Stimulated activated CD8-positive, alpha-beta memory T cell treated with anti-CD3 and anti-CD28 coated beads, Interleukin-12 subunit alpha, Interleukin-12 subunit beta, amount 100 ng/mL, for 4 hours (primary cell): Measurements from ENCODE around the gene CCN6.
"Not testable (repeated sequence)": the region's sequence is repeated elsewhere in the genome, so short reads cannot be mapped to it uniquely, and the experiment has no call there.

ENCODE experiments used
- DNase-seq: peaks from one replicate; pipeline ENCODE4 v3.0.0-alpha.2; 2020; ENCODE audit warnings: low read depth

CCN6 gene

GRCh38 chr6:112051251-112051740 is 2.6 kb upstream of the CCN6 start:
- DNase-seq: not testable (repeated sequence)

- no peak for DNase-seq
Observed at GRCh38 chr6:112054555-112055190, 769 bp downstream of the CCN6 start.

GRCh38 chr6:112058243-112059032 is 4.5 kb downstream of the CCN6 start:
- DNase-seq: no peak

- DNase-seq: no peak
Observed at GRCh38 chr6:112061605-112062004, 7.7 kb downstream of the CCN6 start.

GRCh38 chr6:112062966-112063365 is 9.1 kb downstream of the CCN6 start:
- DNase-seq: no peak

- no peak for DNase-seq
Observed at GRCh38 chr6:112065426-112065986, 11.6 kb downstream of the CCN6 start.

GRCh38 chr6:112066606-112067005 is 12.7 kb downstream of the CCN6 start:
- DNase-seq: no peak

GRCh38 chr6:112081569-112081968 is 27.7 kb downstream of the CCN6 start:
- no peak for DNase-seq

GRCh38 chr6:112085286-112086065 is 31.6 kb downstream of the CCN6 start:
- no peak for DNase-seq

- no peak for DNase-seq
Observed at GRCh38 chr6:112086744-112087135, 32.8 kb downstream of the CCN6 start.

GRCh38 chr6:112087136-112087911 is 33.4 kb downstream of the CCN6 start, which contains the start of the genes FAM229B and TUBE1:
Gene FAM229B, plus strand, starts transcription at chr6:112087591. Its CDS starts 11,693 bp downstream, at chr6:112099284.
Gene TUBE1, minus strand, starts transcription at chr6:112087482. Its CDS starts 48 bp downstream, at chr6:112087434.
- peak; percentile 79 for DNase-seq

GRCh38 chr6:112087916-112088315 is 34.0 kb downstream of the CCN6 start:
- no peak for DNase-seq

GRCh38 chr6:112096901-112097300 is 43.0 kb downstream of the CCN6 start:
- DNase-seq: no peak

GRCh38 chr6:112100561-112100960 is 46.7 kb downstream of the CCN6 start:
- DNase-seq: no peak

GRCh38 chr6:112106026-112106425 is 52.1 kb downstream of the CCN6 start:
- DNase-seq: not testable (repeated sequence)

GRCh38 chr6:112106562-112106961 is 52.7 kb downstream of the CCN6 start:
- DNase-seq: no peak

GRCh38 chr6:112109262-112109661 is 55.4 kb downstream of the CCN6 start:
- DNase-seq: no peak

GRCh38 chr6:112113431-112113830 is 59.5 kb downstream of the CCN6 start:
- DNase-seq: no peak

GRCh38 chr6:112113918-112114317 is 60.0 kb downstream of the CCN6 start:
- no peak for DNase-seq

GRCh38 chr6:112114577-112115223 is 60.8 kb downstream of the CCN6 start:
- DNase-seq: no peak

GRCh38 chr6:112116221-112116620 is 62.3 kb downstream of the CCN6 start:
- DNase-seq: no peak
